Vagina (tissue), 2 donors: Measurements from ENCODE around the gene WDR6. TPM values are rescaled to one million over a fixed set of nuclear protein-coding genes. Genes with fewer than 3 reads are reported as not detected.
"Not testable (repeated sequence)": the region's sequence is repeated elsewhere in the genome, so short reads cannot be mapped to it uniquely, and the experiment has no call there.

Source experiments
- DNase-seq, 2 donors: peaks; one replicate each; pipeline ENCODE4 v3.0.0-alpha.2; 2017; ENCODE audit errors: extremely low spot score in 2 of 2
- H3K27ac ChIP-seq: fragments of 200-600 bp; sonication (generic); one replicate; pipeline ENCODE4 v1.5.1; 2019
- H3K27me3 ChIP-seq: fragments of 200-600 bp; sonication (generic); one replicate; pipeline ENCODE4 v1.5.1; 2019
- H3K36me3 ChIP-seq, 2 donors: fragments of 200-600 bp; sonication (generic); one replicate each; pipeline ENCODE4 v1.5.1; 2017 to 2019
- H3K4me1 ChIP-seq: fragments of 200-600 bp; sonication (generic); one replicate; pipeline ENCODE4 v1.5.1; 2019
- H3K4me3 ChIP-seq, 2 donors: fragments of 200-600 bp; sonication (generic); 1 replicate in 1 of 2; 2 replicates in 1 of 2; pipeline ENCODE4 v1.5.1; 2016 to 2019
- H3K9me3 ChIP-seq: fragments of 200-600 bp; sonication (generic); one replicate; pipeline ENCODE4 v1.5.1; 2019
- POLR2A ChIP-seq, 2 donors: fragments of 450-650 bp; IDR thresholded peaks; one replicate each; pipeline ENCODE4 v1.6.1; 2017; ENCODE audit warnings: antibody characterized with exemption in 2 of 2, mild to moderate bottlenecking in 2 of 2, moderate library complexity in 2 of 2
- POLR2AphosphoS5 ChIP-seq, 2 donors: sonication (generic); formaldehyde crosslinking; IDR thresholded peaks; one replicate each; pipeline ENCODE4 v1.9.0; 2017; ENCODE audit warnings: antibody characterized with exemption in 2 of 2, mild to moderate bottlenecking in 2 of 2, low read depth in 1 of 2; ENCODE audit not compliant: insufficient read depth in 1 of 2
- intact Hi-C: fragments of 100-400 bp; cut with DNase I; formaldehyde crosslinking; loops from one replicate; pipeline ENCODE4 v1.15.1; 2023
- total RNA-seq: library from RNA; depleted of rRNA; stranded (reverse); fragments of >200 nt; gene quantifications from one replicate; pipeline ENCODE4 v1.2.3, GENCODE V29; 2016
- TF ChIP-seq, protein P1 (sequence below), 3 experiments: fragments of 450-650 bp in 2 of 3; fragments of 200-600 bp in 1 of 3; sonication (generic) in 1 of 3; IDR thresholded peaks; one replicate each; pipeline ENCODE4 v1.5.1; 2017 to 2019; ENCODE audit warnings: antibody characterized with exemption in 3 of 3, mild to moderate bottlenecking in 2 of 3, moderate library complexity in 2 of 3

The WDR6 gene
- total RNA-seq, 1 donor from 2014 or later, result 109 TPM

DNA sequence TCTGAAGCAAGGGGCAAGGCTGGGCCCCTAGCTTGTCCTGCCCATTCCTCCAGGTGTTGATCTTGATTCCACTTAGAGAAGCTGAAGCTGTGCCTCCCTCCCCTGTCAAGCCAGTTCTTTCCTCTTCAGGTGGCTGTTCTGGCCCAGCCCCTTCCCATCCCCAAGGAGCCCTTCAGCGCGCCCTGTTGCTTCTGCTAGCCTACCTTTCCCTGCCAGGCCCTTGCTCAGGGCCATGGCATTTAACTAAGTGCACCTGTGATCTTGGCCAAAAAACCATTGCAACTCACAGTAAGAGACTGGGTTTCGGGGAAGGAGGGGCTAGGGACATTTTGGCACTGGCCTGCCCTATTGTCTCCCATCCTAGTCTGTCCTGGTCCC, 1.9 kb upstream of the WDR6 start:
- DNase-seq, result no peak
- Histone ChIP-seq H3K4me3 (no peak overlapping the region), H3K9me3 (no peaks in the 10 kb centered on the region), H3K27ac (no peak overlapping the region), H3K36me3 (no peaks in the 10 kb centered on the region), H3K27me3 (no peaks in the 10 kb centered on the region), H3K4me1 (peaks cover 18% of the 10 kb centered on the region)
- intact Hi-C loops, result loop anchor here (5.0 kb wide), 1 partner anchor 87 kb away; the partner anchor contains the start of gene QRICH1
- TF ChIP-seq, protein P1, sequence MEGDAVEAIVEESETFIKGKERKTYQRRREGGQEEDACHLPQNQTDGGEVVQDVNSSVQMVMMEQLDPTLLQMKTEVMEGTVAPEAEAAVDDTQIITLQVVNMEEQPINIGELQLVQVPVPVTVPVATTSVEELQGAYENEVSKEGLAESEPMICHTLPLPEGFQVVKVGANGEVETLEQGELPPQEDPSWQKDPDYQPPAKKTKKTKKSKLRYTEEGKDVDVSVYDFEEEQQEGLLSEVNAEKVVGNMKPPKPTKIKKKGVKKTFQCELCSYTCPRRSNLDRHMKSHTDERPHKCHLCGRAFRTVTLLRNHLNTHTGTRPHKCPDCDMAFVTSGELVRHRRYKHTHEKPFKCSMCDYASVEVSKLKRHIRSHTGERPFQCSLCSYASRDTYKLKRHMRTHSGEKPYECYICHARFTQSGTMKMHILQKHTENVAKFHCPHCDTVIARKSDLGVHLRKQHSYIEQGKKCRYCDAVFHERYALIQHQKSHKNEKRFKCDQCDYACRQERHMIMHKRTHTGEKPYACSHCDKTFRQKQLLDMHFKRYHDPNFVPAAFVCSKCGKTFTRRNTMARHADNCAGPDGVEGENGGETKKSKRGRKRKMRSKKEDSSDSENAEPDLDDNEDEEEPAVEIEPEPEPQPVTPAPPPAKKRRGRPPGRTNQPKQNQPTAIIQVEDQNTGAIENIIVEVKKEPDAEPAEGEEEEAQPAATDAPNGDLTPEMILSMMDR (IDR thresholded peaks at IDR 0.05), result no peak
- TF ChIP-seq POLR2AphosphoS5 (IDR thresholded peaks at IDR 0.05; ENCODE audit: insufficient read depth in 1 of 2, low read depth in 1 of 2), result no peak
- TF ChIP-seq POLR2A (IDR thresholded peaks at IDR 0.05), result no peak

DNA sequence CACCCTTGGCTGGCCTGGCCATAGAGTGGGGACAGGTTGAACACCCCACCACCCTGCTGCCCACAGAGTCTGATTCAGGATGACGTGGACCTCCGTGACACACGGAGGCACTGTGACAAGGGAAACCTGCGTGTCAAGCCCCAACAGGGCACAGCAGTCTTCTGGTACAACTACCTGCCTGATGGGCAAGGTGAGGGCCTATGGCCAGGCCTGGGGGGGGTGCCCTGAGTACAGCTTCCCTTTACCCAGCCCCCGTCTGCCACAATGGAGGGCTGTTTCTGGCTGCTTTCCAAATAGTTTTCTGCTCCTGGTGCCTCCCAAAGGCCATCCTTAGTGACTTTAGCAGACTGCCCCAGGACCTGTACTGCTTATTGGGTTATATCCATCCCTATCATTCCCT, 1.2 kb upstream of the WDR6 start:
- TF ChIP-seq POLR2AphosphoS5 (IDR thresholded peaks at IDR 0.05; ENCODE audit: insufficient read depth in 1 of 2, low read depth in 1 of 2), result no peak
- no peak for TF ChIP-seq POLR2A (IDR thresholded peaks at IDR 0.05)
- TF ChIP-seq, protein P1 (IDR thresholded peaks at IDR 0.05), result no peak
- H3K27ac ChIP-seq, result peak overlapping the region; percentile 99
- H3K4me3 ChIP-seq, result peak overlapping the region; percentile 57 to 77
- no peak for DNase-seq
- no peaks in the 10 kb centered on the region for H3K27me3 ChIP-seq
- intact Hi-C loops, result loop anchor here (5.0 kb wide), 1 partner anchor 86 kb away; the partner anchor contains the start of gene QRICH1
- H3K9me3 ChIP-seq, result no peaks in the 10 kb centered on the region
- H3K4me1 ChIP-seq, result peaks cover 18% of the 10 kb centered on the region
- H3K36me3 ChIP-seq, result no peaks in the 10 kb centered on the region

DNA sequence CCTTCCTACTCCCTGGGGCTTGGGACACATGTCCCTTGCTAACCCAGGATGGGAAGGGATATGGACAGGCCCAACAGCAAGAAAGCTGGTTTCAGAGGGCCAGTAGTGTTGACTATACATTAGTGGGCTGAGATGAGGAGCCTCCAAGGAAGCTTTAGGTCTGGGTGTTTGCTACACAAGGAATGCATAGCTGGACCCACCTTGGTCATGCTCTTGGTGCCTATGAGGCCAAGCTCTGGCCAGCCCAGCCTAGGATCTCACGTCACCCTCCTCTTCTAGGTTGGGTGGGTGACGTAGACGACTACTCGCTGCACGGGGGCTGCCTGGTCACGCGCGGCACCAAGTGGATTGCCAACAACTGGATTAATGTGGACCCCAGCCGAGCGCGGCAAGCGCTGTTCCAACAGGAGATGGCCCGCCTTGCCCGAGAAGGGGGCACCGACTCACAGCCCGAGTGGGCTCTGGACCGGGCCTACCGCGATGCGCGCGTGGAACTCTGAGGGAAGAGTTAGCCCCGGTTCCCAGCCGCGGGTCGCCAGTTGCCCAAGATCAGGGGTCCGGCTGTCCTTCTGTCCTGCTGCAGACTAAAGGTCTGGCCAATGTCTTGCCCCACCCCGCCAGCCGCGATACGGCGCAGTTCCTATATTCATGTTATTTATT, 653 bp upstream of the WDR6 start:
- Histone ChIP-seq H3K4me3 (peak overlapping the region; percentile 57 to 77), H3K9me3 (no peaks in the 10 kb centered on the region), H3K27ac (peak overlapping the region; percentile 99), H3K27me3 (no peaks in the 10 kb centered on the region), H3K36me3 (no peaks in the 10 kb centered on the region), H3K4me1 (peaks cover 18% of the 10 kb centered on the region)
- intact Hi-C loops, result loop anchor here (5.0 kb wide), 1 partner anchor 86 kb away; the partner anchor contains the start of gene QRICH1
- TF ChIP-seq POLR2AphosphoS5 (IDR thresholded peaks at IDR 0.05; ENCODE audit: insufficient read depth in 1 of 2, low read depth in 1 of 2) (no peak), POLR2A (IDR thresholded peaks at IDR 0.05) (no peak)
- TF ChIP-seq, protein P1 (IDR thresholded peaks at IDR 0.05), result no peak
- DNase-seq, result no peak

DNA sequence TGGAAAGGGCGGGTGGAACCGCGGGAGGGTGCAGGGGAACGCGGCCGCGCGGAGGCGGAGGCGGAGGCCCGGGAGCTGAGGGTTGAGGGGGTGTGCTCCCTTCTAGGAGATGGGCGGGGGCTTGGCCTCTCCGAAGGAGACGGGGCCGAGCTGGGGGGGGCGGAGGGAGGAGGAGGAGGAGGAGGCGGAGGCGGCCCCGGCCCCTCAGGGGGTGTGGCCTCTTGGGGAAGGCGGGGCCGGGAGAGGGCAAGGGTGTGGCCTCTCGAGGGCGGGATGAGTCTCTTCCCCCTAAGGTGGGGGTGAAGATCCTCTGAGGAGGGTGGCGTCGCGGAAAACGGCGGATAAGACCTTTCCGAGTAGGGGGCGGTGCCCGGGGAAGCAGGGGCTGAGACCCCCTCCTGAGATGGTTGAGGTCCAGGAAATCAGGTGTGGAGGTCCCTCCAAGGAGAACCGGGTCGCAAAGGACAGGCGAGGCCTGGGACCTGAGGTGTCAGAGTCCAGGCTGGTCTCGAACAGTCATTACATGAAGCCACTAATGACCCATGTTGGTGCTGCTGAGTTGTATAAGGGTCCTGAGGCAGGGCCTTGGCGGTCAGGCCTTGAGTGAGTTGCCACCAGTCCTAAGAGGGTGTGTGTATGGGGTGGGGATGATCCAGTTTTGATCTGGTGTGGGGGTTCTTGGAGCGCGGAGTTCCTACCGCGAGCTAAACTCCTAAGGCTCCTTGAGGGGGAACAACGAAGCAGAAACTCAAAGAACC, 759 bp downstream of the WDR6 start:
- Histone ChIP-seq H3K9me3 (no peaks in the 10 kb centered on the region), H3K4me3 (peak overlapping the region; percentile 57 to 77), H3K27me3 (no peaks in the 10 kb centered on the region), H3K27ac (peak overlapping the region; percentile 99), H3K36me3 (peaks cover 0 to 10% of the 10 kb centered on the region in 2 donors), H3K4me1 (peaks cover 27% of the 10 kb centered on the region)
- intact Hi-C loops, result loop anchor here (5.0 kb wide), 1 partner anchor 84 kb away; the partner anchor contains the start of gene QRICH1
- DNase-seq, result peak in 1 of 2 donors; percentile 97
- TF ChIP-seq POLR2AphosphoS5 (IDR thresholded peaks at IDR 0.05; ENCODE audit: insufficient read depth in 1 of 2, low read depth in 1 of 2), result no peak
- no peak for TF ChIP-seq POLR2A (IDR thresholded peaks at IDR 0.05)
- TF ChIP-seq, protein P1 (IDR thresholded peaks at IDR 0.05), result no peak

DNA sequence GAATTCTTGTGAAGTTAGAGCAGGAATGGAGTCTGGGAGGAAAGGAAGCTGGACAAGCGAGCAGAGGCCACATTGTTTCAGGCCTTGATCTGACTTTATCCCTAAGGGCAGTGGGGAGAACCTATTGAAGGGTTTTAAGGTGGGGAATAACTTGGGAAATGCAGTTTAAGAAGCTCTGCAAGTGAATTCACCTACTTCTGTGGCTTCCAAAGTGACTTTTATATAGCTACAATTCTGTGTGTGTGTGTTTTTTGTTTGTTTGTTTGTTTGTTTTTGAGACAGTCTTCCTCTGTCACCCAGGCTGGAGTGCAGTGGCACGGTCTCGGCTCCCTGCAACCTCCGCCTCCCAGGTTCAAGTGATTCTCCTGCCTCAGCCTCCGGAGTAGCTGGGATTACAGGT, 1.4 kb downstream of the WDR6 start:
- H3K4me3 ChIP-seq, result peak overlapping the region in 1 of 2 donors; percentile 77
- peak overlapping the region; percentile 99 for H3K27ac ChIP-seq
- DNase-seq, H3K9me3 ChIP-seq, H3K27me3 ChIP-seq: not testable (repeated sequence)
- intact Hi-C loops, result loop anchor here (5.0 kb wide), 1 partner anchor 84 kb away; the partner anchor contains the start of gene QRICH1
- H3K4me1 ChIP-seq, result peaks cover 34% of the 10 kb centered on the region
- peaks cover 0 to 14% of the 10 kb centered on the region in 2 donors for H3K36me3 ChIP-seq
